Activated CD4-positive, CD25-positive, alpha-beta regulatory T cell treated with anti-CD3 and anti-CD28 coated beads, Interleukin-2, amount 50 U/mL, for 16 hours (primary cell): ENCODE measurements around the gene COX19.

Experiments
- DNase-seq: peaks from one replicate; pipeline ENCODE4 v3.0.0-alpha.2; 2020; ENCODE audit warnings: low read depth, low spot score

The COX19 gene

DNA sequence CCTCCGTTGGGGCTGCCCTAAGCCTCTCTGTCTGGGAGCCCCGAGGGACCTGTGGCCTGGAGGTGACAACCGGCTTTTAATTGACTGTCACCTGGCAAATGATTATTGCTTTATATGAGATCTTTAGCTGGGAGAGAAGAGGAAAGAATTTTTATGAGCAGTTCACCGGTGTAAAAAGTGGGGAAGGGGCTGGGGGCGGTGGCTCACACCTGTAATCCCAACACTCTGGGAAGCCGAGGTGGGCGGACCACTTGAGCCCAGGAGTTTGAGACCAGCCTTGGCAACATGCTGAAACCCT is 2.6 kb upstream of the COX19 start:
- no peak for DNase-seq

DNA sequence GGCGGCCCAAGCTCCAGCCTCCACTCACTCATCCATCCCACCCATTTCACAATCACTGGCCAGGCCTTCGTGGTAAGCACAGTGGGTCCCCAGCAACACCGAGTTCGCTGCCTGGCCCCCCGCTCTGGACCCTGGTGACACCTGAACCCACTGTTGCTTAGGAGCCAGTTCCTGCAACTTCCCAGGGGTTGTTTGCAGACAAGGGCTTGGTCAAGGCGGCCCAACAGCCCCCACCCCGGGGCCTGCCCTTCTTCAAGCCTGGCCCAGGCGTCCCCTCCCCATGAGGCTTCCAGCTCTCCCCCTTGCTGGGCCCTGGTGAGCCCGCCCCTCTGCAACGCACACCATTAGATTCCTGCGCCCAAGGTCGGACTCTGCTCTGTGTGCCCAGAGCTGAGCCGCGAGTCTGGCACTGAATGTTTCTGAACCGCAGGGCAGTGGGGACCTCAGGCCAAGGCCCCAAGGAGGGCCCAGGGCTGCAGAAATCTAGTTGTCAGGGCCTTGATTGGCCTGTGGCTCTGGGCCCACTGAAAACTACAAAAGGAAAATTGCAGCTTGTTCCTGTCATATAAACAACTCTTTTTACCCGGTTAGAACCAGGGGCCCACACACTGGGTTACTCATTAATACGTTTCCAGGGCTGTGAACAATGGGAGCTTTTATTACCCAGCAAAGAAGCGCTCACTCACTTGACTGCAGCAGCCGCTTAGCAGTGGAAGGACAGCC is 2.1 kb upstream of the COX19 start:
- DNase-seq, result no peak

DNA sequence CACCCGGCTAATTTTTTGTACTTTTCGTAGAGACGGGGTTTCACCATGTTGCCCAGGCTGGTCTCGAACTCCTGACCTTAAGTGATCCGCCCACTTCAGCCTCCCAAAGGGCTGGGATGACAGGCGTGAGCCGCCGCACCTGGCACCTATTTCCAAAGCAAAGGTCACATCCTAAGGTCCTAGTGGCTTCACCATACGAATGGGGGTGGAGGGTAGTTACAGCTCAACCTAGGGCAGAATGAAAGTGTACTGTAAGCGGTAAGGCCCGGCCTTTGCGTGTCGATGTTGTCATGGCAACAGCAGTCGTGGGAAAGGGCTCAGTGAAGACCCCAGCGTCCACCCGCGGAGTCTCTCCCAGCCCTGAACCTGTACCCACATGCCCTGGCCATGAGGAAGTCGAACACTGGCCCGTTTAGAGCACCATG is 1.6 kb upstream of the COX19 start:
- DNase-seq, result no peak

DNA sequence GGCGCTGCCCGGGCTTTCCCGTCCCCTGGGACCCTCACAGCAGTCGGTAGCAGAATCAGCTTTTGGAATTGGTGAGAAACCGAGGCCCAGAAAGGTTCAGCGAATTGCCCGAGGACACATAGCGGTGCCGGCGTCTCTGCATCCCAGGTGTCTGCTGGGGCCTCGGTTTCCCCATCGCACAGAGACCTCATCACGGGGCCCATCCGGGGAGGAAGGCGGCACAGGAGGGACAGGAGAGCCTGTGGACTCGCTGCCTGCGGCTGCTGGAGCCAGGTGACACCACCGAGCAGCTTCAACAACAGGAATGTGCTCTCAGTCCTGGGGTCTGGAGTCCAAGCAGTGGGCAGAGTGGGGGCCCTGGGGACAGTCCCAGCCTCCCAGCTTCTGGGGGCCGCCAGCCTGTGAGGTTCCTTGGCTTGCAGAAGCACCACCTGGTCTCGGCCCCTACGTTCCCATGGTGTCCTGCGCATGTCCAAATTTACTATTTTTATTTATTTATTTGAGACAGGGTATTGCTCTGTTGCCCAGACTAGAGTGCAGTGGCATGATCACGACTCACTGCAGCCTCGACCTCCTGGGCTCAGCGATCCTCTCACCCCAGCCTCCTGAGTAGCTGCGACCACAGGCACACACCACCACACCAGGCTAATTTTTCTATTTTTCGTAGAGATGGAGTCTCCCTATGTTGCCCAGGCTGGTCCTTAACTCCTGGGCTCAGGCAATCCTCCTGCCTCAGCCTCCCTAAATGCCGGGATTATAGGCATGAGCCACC is 539 bp upstream of the COX19 start:
- DNase-seq, result no peak

DNA sequence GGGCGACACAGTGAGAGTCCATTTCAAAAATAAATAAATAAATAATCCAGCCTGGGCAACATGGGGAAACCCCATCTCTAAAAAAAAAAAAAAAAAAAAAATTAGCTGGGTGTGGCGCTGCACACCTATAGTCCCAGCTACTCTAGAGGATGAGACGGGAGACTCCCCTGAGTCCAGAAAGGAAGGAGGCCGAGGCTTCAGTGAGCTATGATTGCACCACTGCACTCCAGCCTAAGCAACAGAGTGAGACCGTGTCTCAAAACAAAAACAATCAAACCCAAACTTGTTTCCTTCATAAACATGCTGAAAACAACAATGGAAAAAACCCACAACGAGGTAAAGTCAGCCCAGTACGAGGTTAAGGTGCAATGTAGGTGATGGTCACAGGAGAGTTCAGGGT is 1.2 kb downstream of the COX19 start:
- DNase-seq, result no peak

- no peak for DNase-seq
Observed at GRCh38 chr7:973312-973711, 2.0 kb downstream of the COX19 start.

- no peak for DNase-seq
Observed at GRCh38 chr7:972676-973309, 2.6 kb downstream of the COX19 start.

GRCh38 chr7:972110-972509 is 3.2 kb downstream of the COX19 start:
- no peak for DNase-seq

DNA sequence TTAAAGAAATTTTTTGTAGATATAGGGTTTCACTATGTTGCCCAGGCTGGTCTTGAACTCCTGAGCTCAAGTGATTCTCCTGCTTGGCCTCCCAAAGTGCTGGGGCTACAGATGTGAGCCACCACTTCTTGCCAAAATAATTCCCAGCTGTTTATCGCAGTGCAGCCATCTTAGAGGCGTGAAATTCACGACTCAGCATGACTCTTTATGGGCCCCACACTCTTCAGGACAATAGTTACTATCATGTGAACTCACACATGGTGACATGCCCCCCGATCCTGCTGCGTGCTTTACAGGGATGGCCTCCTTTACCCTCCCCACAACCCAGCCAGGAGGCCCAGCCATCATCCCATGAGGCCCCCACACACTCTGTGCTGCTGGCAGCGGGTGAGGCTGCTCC is 4.6 kb downstream of the COX19 start:
- DNase-seq, result no peak

GRCh38 chr7:969403-969802 is 5.9 kb downstream of the COX19 start:
- DNase-seq, result no peak

DNA sequence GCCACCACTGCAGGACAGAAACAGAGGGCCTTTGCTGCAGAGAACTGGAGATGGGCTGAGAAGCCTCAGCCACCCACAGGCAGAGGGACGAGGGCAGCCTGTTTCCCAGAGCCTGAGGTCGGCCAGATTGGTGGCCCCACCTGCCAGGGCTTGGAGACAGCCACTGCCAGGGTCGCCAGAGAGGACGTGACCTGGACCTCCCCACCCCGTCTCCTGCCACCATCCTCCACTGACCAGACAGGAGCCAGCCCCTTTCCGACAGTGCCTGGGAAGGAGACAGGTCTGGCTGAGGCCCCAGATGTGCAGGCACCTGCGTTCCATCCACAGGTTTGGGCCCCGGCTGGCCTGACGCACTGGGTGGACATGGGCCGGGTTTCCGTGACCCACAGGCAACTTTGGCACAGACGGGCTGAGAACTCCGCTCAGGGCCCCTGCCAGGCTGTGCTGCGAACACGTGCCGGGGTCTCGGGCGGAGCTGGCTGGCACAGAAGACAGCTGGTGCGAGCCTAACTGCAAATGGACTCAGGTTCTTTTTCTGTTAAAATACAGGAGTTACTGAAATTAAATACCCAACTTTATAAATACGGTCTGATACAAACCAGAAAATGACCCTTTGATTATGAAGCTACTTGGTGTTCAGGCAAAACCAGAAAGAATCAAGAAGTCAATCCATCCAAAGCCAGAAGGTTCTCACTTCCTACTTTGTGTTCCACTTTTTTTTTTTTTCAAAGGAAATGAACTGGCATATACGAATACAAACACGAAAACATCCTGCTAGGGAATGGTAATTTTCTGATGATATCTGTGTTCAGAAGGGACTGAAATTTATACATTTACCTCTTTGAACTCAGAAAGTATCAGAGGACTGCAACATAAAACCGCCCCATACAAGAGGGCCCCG is 6.9 kb downstream of the COX19 start:
- no peak for DNase-seq

- DNase-seq, result no peak
Observed at GRCh38 chr7:967361-968082, 7.8 kb downstream of the COX19 start.

DNA sequence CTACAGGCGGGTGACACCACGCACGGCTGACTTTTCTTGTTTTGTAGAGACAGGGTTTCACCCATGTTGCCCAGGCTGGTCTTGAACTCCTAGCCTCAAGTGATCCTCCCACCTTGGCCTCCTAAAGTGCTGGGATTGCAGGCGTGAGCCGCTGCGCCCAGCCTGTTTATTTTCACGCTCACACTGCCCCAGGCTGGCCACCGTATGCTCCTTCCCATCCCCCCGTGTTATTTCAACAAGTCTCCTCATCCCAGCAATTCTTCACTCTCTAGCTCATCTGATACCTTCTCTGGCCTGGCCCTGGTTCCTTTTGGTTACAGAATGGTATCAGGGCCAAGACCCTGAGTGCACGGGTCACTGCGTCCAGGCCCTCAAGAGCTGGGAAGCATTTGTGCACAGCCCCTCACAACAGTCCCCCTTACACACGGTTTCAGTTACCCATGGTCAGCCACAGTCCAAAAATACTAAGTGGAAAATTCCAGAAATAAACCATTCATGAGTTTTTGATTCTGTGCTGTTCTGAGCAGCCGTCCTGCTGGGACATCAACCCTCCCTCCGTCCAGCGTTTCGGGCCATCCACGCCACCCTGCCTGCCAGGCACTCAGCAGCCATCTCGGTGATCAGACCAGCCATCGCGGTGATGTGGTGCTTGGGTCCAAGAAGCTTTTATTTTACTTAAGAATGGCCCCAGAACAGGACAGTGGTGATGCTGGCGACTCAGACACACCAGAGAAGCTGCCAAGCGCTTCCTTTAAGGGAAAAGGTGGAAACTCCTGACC is 8.9 kb downstream of the COX19 start:
- no peak for DNase-seq

- no peak for DNase-seq
Observed at GRCh38 chr7:964401-965231, 10.7 kb downstream of the COX19 start.

- no peak for DNase-seq
Observed at GRCh38 chr7:963236-964078, 11.9 kb downstream of the COX19 start.

DNA sequence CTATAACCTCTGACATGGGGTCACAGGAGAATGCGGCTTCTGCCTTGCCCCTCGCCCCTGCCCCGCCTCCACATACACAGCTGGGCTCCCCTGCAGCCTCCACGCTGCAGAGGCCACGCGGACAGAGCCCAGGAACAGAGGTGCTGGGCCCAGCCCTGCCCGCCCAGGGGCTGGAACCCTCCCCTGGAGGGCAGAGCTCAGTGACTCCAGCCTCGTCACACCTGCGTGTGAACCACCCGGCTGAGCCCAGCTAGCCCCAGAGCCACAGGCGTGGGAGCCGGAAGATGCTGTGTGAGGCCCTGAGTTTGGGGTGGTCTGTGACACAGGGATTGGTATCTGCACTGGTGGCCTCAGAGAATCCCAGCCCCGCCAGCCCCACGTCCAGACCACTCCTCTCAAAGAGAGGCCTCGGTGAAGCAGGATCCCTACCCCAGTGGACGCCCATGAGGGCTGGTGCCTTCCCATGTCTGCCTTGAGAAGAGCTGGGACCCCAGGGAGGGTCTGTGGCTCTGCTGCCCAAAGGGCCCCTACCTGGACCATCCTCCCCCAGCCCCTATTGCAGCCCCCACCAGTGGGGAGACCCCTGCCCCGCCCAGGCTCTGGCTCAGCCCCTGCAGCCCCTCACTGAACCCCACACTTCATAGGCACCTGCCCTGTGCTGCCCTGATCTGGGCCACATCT is 12.8 kb downstream of the COX19 start:
- no peak for DNase-seq

GRCh38 chr7:961546-962400 is 13.6 kb downstream of the COX19 start:
- DNase-seq, result no peak
